Small intestine (tissue), 7 donors: ENCODE data around the gene SUCNR1. TPM values are rescaled to one million over a fixed set of nuclear protein-coding genes. Genes with fewer than 3 reads are reported as not detected.
"Not testable (repeated sequence)": the region's sequence is repeated elsewhere in the genome, so short reads cannot be mapped to it uniquely, and the experiment has no call there.

Source experiments
- DNase-seq, 2 donors: peaks; one replicate each; pipeline versions ENCODE4 v3.0.0 to v3.0.0-alpha.2; 2013
- FAIRE-seq: peaks from 2 replicates; lab custom pipeline; 2012; peaks lifted over from hg19 to GRCh38; lab: Jason Lieb, UNC
- H3K27ac ChIP-seq, 3 donors: one replicate each; pipeline ENCODE4 v1.5.1; 2013; ENCODE audit warnings: low read length in 2 of 3, mild to moderate bottlenecking in 2 of 3, control low read depth in 1 of 3, inconsistent platforms in 1 of 3, low read depth in 1 of 3, moderate library complexity in 1 of 3
- H3K27me3 ChIP-seq, 3 donors: one replicate each; pipeline ENCODE4 v1.6.1; 2013; ENCODE audit warnings: low read length in 3 of 3, inconsistent platforms in 1 of 3; ENCODE audit not compliant: control insufficient read depth in 3 of 3, insufficient read depth in 3 of 3
- H3K36me3 ChIP-seq, 3 donors: one replicate each; pipeline ENCODE4 v1.6.1; 2013; ENCODE audit warnings: low read length in 3 of 3, inconsistent platforms in 1 of 3, low read depth in 1 of 3, mild to moderate bottlenecking in 1 of 3, moderate library complexity in 1 of 3; ENCODE audit not compliant: control insufficient read depth in 3 of 3, insufficient read depth in 2 of 3
- H3K4me1 ChIP-seq, 3 donors: one replicate each; pipeline ENCODE4 v1.6.1; 2013; ENCODE audit warnings: low read length in 2 of 3, inconsistent platforms in 1 of 3, low read depth in 1 of 3, mild to moderate bottlenecking in 1 of 3, moderate library complexity in 1 of 3; ENCODE audit not compliant: control insufficient read depth in 3 of 3, insufficient read depth in 2 of 3
- H3K4me3 ChIP-seq, 3 donors: one replicate each; pipeline ENCODE4 v1.5.1; 2013; ENCODE audit warnings: low read length in 3 of 3, control low read depth in 1 of 3, inconsistent platforms in 1 of 3, low read depth in 1 of 3, mild to moderate bottlenecking in 1 of 3, moderate library complexity in 1 of 3
- H3K9me3 ChIP-seq, 2 donors: one replicate each; pipeline ENCODE4 v1.6.1; 2013; ENCODE audit warnings: low read depth in 1 of 2, low read length in 1 of 2; ENCODE audit not compliant: control insufficient read depth in 2 of 2, insufficient read depth in 1 of 2
- WGBS, 3 donors: extraction: QIAGEN DNeasy Blood & Tissue Kit; methylation state at CpG; one replicate each; pipeline ENCODE4 v1.1.7; 2013; 5-methylcytosine and 5-hydroxymethylcytosine counted together
- polyA plus RNA-seq, 4 donors: library from polyadenylated mRNA; stranded (reverse) in 3 of 4; unstranded in 1 of 4; fragments of 200-250 nt in 3 of 4; fragments of 120-200 nt in 1 of 4; gene quantifications; one replicate each; pipeline versions ENCODE4 v1.2.1 to v1.2.3, GENCODE V29; 2013
- donor health status: healthy with polysubstance abuse.
- donor health status: control.
- donor health status: control.
- donor health status: Bipolar disorder and iron deficiency.
- donor health status: healthy.

Gene SUCNR1
- polyA plus RNA-seq, 4 donors, result 0.22 to 0.89 (median 0.36) TPM

GRCh38 chr3:151891721-151892120 is 18.3 kb downstream of the SUCNR1 start:
- Histone ChIP-seq H3K4me1 (no peaks in the 10 kb centered on the region), H3K4me3 (no peak overlapping the region), H3K27ac (no peak overlapping the region), H3K36me3 (no peaks in the 10 kb centered on the region), H3K9me3 (no peaks in the 10 kb centered on the region), H3K27me3 (no peaks in the 10 kb centered on the region)
- FAIRE-seq (no peak), DNase-seq (no peak)
- WGBS, 3 donors, result 67 to 93% (median 81%) methylated on average over 5 of the region's 5 CpGs

DNA sequence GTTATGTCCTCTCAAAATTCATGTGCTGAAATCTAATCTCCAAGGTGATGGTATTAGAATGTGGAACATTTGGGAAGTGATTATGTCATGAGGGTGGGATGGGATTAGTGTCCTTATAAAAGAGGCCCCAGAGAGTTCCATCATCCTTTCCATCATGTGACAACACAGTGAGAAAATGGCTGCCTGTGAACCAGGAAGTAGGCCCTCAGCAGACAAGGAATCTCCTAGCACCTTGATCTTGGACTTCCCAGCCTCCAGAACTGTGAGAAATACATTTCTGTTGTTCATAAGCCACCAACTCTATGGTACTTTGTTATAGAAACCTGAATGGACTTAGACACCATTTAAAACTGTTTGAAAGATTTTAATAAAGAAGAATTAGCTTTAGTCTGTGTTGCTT is 20.8 kb downstream of the SUCNR1 start:
- H3K36me3 ChIP-seq, result no peaks in the 10 kb centered on the region
- H3K9me3 ChIP-seq, result no peaks in the 10 kb centered on the region
- H3K4me1 ChIP-seq, result no peaks in the 10 kb centered on the region
- H3K4me3 ChIP-seq, result no peak overlapping the region
- FAIRE-seq (no peak), DNase-seq (no peak)
- H3K27me3 ChIP-seq, result no peaks in the 10 kb centered on the region
- no peak overlapping the region for H3K27ac ChIP-seq

DNA sequence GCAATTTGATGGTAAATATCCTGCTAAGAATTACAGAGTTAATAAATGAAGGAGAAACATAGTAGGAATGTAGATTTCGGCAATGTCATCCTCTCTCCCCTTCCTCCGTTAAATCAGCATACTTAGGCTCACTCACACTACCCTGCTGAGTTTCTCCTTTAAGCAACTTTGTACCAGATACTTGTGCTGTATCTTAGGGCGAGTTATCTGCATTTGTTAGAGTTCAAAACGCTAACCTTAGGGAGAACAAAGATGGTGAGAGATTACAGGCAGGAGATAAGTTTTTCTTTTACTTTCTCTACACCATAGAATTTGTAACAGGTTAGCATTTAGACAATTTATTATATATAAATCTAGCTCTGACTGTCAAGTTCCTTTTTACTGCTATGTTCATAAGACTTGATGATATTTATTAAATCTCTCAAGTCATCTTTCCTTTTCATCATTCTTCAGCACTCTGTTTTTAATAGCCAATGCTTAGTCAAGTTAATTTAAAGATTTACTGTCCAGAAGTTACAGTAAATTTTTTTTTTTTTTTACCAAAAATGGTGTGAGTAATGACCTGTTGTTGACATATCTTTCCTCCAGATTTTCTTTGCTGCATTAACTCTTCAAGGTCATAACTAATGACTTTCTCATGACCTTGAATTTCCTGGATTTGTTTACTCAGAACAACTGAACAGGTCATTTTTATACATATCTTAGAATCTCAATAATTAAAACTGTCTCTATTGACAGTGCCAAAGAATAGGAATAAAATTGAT is 22.2 kb downstream of the SUCNR1 start:
- WGBS, 3 donors, result 43 to 51% (median 48%) methylated on average over 4 of the region's 4 CpGs
- no peak overlapping the region for H3K4me3 ChIP-seq
- H3K9me3 ChIP-seq, result no peaks in the 10 kb centered on the region
- no peaks in the 10 kb centered on the region for H3K4me1 ChIP-seq
- H3K36me3 ChIP-seq, result no peaks in the 10 kb centered on the region
- no peak for FAIRE-seq
- no peak overlapping the region for H3K27ac ChIP-seq
- DNase-seq, result no peak
- no peaks in the 10 kb centered on the region for H3K27me3 ChIP-seq

- 28 to 45% (median 42%) methylated on average over 4 of the region's 4 CpGs for WGBS, 3 donors
- Histone ChIP-seq H3K4me1 (no peaks in the 10 kb centered on the region), H3K36me3 (no peaks in the 10 kb centered on the region), H3K9me3 (no peaks in the 10 kb centered on the region), H3K27me3 (no peaks in the 10 kb centered on the region), H3K27ac (peak overlapping the region in 1 of 3 donors; percentile 3), H3K4me3 (no peak overlapping the region)
- FAIRE-seq (no peak), DNase-seq (peak; percentile 53 to 58)
These were observed 23.0 kb downstream of the SUCNR1 start for GRCh38 chr3:151896246-151897012.

GRCh38 chr3:151898121-151898520 is 24.7 kb downstream of the SUCNR1 start:
- FAIRE-seq, DNase-seq, H3K4me3 ChIP-seq, H3K4me1 ChIP-seq, H3K9me3 ChIP-seq, H3K27me3 ChIP-seq, H3K36me3 ChIP-seq, H3K27ac ChIP-seq: not testable (repeated sequence)
- no CpG with 5 or more reads among the region's 1 CpG for WGBS, 3 donors

DNA sequence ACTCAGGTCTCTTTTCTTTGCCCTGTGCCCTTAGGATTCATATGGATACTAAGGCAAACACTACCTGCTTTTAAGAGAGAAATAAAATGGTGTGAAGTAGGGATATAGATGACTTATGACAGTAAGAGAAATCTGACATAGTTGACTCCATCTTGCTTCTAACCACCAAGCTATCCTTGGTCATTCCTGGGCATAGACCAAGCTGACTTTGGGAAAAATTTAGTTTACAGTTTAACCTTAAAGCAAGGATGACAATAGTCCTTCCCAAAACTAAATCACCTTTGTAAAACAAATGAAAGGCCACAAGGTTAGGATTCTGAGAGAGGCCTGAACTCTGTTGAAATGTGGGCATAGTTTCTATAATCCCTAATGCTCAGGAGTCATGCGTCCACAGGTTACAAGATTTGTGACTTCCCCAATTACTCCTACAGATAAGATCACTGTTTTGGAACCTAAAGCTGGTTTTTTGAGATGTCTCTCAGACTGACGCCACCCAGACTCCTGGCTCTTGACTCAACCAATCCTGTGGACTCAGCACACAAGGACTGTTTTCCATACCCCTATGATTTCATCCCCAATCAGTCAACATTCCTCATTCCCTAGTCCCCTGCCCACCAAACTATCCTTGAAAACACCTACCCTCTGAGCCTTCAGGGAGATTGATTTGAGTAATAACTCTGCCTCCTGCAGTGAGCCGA is 25.3 kb downstream of the SUCNR1 start:
- not testable (repeated sequence) for H3K36me3 ChIP-seq, H3K27me3 ChIP-seq, H3K4me3 ChIP-seq, DNase-seq, H3K4me1 ChIP-seq, H3K9me3 ChIP-seq, H3K27ac ChIP-seq, FAIRE-seq
- WGBS, 3 donors, result 92 to 95% (median 94%) methylated on average over 3 of the region's 3 CpGs

GRCh38 chr3:151899996-151900395 is 26.6 kb downstream of the SUCNR1 start:
- DNase-seq, result no peak
- no peaks in the 10 kb centered on the region for H3K4me1 ChIP-seq
- H3K36me3 ChIP-seq, result no peaks in the 10 kb centered on the region
- no peak overlapping the region for H3K4me3 ChIP-seq
- no peaks in the 10 kb centered on the region for H3K27me3 ChIP-seq
- H3K27ac ChIP-seq, result no peak overlapping the region
- no peak for FAIRE-seq
- no peaks in the 10 kb centered on the region for H3K9me3 ChIP-seq

GRCh38 chr3:151900460-151900859 is 27.0 kb downstream of the SUCNR1 start:
- no peak for FAIRE-seq
- no peaks in the 10 kb centered on the region for H3K36me3 ChIP-seq
- no peaks in the 10 kb centered on the region for H3K4me1 ChIP-seq
- WGBS, 3 donors, result 60 to 88% (median 77%) methylated on average over 2 of the region's 2 CpGs
- no peaks in the 10 kb centered on the region for H3K27me3 ChIP-seq
- H3K27ac ChIP-seq, result no peak overlapping the region
- no peak overlapping the region for H3K4me3 ChIP-seq
- DNase-seq, result no peak
- H3K9me3 ChIP-seq, result no peaks in the 10 kb centered on the region
